C4-2B (cell line): Measurements from ENCODE around the gene GLYATL1B.

Source experiments
- H3K27ac ChIP-seq: fragments of 450-650 bp; 2 replicates; pipeline ENCODE4 v1.5.1; 2017
- ZFX ChIP-seq: fragments of 450-650 bp; IDR thresholded peaks from 2 replicates; pipeline ENCODE4 v1.6.1; 2017
- TF ChIP-seq, protein P1 (sequence below): fragments of 450-650 bp; conservative IDR thresholded peaks from 2 replicates; pipeline ENCODE4 v1.5.1; 2017; ENCODE audit warnings: mild to moderate bottlenecking

The GLYATL1B gene

DNA sequence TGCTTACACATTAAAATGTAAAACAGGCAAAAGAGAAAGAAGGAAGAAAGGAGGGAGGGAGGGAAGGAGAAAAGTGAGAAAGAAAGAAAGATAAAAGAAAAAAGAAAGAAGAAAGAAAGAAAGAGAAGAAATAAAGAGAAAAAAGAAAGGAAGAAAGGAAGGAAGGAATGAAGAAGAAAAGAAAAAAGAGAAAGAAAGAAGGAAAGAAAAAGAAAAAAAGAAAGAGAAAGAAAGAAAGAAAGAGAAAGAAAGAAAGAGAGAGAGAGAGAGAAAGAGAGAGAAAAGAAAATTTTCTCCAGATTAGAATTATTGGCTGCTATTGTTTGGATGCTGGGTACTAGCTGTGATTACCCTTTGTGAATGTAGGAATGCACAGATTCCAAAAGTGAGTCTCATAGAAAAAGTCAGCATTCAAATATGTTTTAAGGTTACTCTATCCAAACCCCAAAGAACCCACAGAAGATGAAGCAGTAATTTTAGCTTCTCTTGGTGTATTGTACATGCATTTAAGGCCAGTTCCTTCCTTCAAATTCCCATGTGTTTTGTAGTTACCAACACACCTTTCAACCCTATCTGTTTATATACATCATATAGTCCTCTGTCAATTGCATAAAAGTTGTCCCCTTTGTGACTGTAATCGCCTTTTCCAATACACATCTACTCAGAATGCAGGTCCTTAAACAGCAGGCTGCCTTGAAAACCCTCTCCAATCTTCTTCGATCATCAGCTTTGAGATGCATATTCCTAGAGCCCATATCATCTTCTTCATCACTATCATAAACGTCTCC lies 55.8 kb downstream of the GLYATL1B start:
- peak overlapping the region; percentile 72 for H3K27ac ChIP-seq

DNA sequence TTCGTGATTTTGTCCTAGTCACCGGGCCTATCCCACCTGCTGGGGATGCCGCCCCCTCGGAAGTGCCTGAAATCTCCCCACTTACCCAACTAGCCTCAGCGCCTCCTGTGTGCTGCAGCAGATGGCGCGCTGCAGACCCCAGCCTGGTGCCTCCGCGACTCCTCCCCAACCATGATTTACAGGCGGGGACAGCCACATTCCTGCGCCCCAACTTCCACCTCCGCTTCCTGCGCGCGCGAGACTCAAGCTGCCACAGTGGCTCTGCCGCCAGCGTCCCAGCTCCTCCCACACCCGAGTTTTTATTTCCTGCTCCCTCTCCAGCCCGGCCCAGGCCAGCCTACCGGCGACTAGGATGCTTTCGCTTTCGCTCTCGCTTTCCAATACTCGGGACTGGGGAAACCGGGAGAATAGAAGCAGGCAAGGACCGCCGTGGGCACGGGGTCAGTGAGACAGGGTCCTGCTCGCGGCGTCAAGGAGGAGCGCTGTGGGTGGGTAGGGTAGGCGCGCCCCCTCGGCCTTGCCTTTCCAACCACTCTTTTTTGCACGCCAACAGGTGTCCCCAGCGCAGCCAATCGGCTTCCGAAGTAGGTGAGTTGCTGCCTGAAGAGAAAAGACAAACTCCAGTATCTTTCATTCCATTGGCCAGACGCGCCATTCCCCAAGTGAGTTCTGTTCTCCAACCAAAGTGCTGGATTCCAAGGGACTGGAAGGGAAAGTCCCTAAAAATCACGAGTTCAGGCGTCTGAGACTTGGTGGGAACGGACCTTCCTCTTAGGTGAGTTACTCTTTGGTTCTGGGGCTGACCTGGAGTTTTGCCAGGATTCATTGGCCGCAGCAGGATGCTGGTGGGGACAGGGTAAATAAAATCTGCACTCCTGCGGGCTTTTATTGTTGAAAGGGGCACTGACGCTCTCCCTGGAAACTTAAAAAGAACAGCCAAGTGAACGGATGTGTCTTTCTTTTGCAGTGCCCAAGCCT lies 56.7 kb downstream of the GLYATL1B start, which contains the start of gene FAM111A:
TSS of gene FAM111A (plus strand) at position 327 of the 978 bp plus-strand sequence. CDS start 6,017 bp downstream, outside the sequence.
- peak within 1 kb of the TSS; percentile 72 for H3K27ac ChIP-seq
- peak; percentile 25; the same call in 1 of the 2 replicates for TF ChIP-seq ZFX
- TF ChIP-seq, protein P1, sequence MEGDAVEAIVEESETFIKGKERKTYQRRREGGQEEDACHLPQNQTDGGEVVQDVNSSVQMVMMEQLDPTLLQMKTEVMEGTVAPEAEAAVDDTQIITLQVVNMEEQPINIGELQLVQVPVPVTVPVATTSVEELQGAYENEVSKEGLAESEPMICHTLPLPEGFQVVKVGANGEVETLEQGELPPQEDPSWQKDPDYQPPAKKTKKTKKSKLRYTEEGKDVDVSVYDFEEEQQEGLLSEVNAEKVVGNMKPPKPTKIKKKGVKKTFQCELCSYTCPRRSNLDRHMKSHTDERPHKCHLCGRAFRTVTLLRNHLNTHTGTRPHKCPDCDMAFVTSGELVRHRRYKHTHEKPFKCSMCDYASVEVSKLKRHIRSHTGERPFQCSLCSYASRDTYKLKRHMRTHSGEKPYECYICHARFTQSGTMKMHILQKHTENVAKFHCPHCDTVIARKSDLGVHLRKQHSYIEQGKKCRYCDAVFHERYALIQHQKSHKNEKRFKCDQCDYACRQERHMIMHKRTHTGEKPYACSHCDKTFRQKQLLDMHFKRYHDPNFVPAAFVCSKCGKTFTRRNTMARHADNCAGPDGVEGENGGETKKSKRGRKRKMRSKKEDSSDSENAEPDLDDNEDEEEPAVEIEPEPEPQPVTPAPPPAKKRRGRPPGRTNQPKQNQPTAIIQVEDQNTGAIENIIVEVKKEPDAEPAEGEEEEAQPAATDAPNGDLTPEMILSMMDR = peak; percentile 33

More for the DNA sequence above, 55.8 kb downstream of the GLYATL1B start:
- TF ChIP-seq ZFX = no peak
- TF ChIP-seq, protein P1 = no peak

DNA sequence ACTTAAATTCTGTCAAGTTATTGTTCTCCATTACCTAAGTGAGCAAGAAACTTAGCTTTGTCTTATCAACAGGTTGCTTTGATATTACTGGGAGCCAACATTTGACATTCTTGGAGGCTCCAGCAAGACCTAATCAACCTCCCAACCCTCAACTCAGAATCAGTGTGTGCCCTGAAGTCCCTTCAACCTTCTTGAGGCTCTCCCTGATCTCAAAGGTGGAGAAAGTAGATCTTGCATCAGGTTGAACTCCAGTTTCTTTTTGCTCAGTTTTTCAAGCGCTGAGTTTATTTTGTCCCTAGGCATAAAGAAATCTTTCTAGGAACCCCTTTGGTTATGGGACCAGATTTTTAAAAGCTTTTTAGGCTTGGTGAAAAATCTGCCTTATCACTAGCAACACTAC lies 58.0 kb downstream of the GLYATL1B start:
- H3K27ac ChIP-seq = peak overlapping the region; percentile 80; the same call in 1 of the 2 replicates
- TF ChIP-seq ZFX = no peak
- TF ChIP-seq, protein P1 = no peak
